Adipocyte (in vitro differentiated cells): ENCODE data around the gene MCHR2.
A peak's percentile ranks its signal among the peaks of the same experiment; 100 is the strongest.
"Not testable (repeated sequence)": the region's sequence is repeated elsewhere in the genome, so short reads cannot be mapped to it uniquely, and the experiment has no call there.

Experiments
- DNase-seq: peaks from one replicate; pipeline ENCODE4 v3.0.0-alpha.2; 2015; ENCODE audit warnings: low read depth
- H3K27me3 ChIP-seq: replicated peaks from 2 replicates; pipeline ENCODE4 v1.7.0; 2013; ENCODE audit warnings: mild to moderate bottlenecking, low read length, moderate library complexity; ENCODE audit not compliant: control insufficient read depth, insufficient read depth
- H3K36me3 ChIP-seq: 2 replicates; pipeline ENCODE4 v1.7.0; 2013; ENCODE audit warnings: low read length, mild to moderate bottlenecking, moderate library complexity; ENCODE audit not compliant: control insufficient read depth, insufficient read depth, severe bottlenecking
- H3K4me1 ChIP-seq: 2 replicates; pipeline ENCODE4 v1.7.0; 2013; ENCODE audit warnings: mild to moderate bottlenecking, low read length, moderate library complexity; ENCODE audit not compliant: control insufficient read depth, insufficient read depth
- H3K4me3 ChIP-seq: 2 replicates; pipeline ENCODE4 v1.7.0; 2013; ENCODE audit warnings: mild to moderate bottlenecking, low read length, moderate library complexity
- H3K9ac ChIP-seq: 2 replicates; pipeline ENCODE4 v1.7.0; 2013; ENCODE audit warnings: mild to moderate bottlenecking, low read length, moderate library complexity
- H3K9me3 ChIP-seq: 2 replicates; pipeline ENCODE4 v1.7.0; 2013; ENCODE audit warnings: mild to moderate bottlenecking, low read length, moderate library complexity; ENCODE audit not compliant: control insufficient read depth

Gene MCHR2

GRCh38 chr6:99993533-99994251 is at the start of gene MCHR2:
Gene MCHR2 (minus strand): TSS chr6:99994223. CDS start chr6:99956147, 38,076 bp downstream.
- Histone ChIP-seq H3K27me3 (peaks cover 38% of the 10 kb centered on the region), H3K4me3 (peak within 1 kb of the TSS; percentile 67)
- peak; percentile 19 for DNase-seq

GRCh38 chr6:100038546-100038945 is 44.5 kb upstream of the MCHR2 start:
- not testable (repeated sequence) for DNase-seq, H3K36me3 ChIP-seq, H3K4me1 ChIP-seq

More at GRCh38 chr6:99993533-99994251, at the start of gene MCHR2:
- Histone ChIP-seq H3K4me1 (peaks cover 7% of the 10 kb centered on the region), H3K36me3 (no peaks in the 10 kb centered on the region), H3K9ac (no peak within 1 kb of the TSS), H3K9me3 (no peaks in the 10 kb centered on the region)

GRCh38 chr6:100035873-100036653 is 42.0 kb upstream of the MCHR2 start:
- Histone ChIP-seq H3K9ac (no peak overlapping the region), H3K9me3 (peaks cover 9% of the 10 kb centered on the region), H3K4me3 (no peak overlapping the region), H3K36me3 (no peaks in the 10 kb centered on the region), H3K27me3 (no peaks in the 10 kb centered on the region), H3K4me1 (no peaks in the 10 kb centered on the region)
- no peak for DNase-seq

More at GRCh38 chr6:100038546-100038945, 44.5 kb upstream of the MCHR2 start:
- H3K9me3 ChIP-seq, H3K9ac ChIP-seq, H3K4me3 ChIP-seq, H3K27me3 ChIP-seq: not testable (repeated sequence)

GRCh38 chr6:100023798-100024197 is 29.8 kb upstream of the MCHR2 start:
- Histone ChIP-seq H3K9ac (no peak overlapping the region), H3K9me3 (peaks cover 1% of the 10 kb centered on the region), H3K27me3 (no peaks in the 10 kb centered on the region), H3K4me1 (no peaks in the 10 kb centered on the region), H3K4me3 (no peak overlapping the region), H3K36me3 (no peaks in the 10 kb centered on the region)
- DNase-seq: no peak

- no peak for DNase-seq
These were observed 28.8 kb upstream of the MCHR2 start for GRCh38 chr6:100022847-100023246.

GRCh38 chr6:100008857-100009256 is 14.8 kb upstream of the MCHR2 start:
- Histone ChIP-seq H3K4me1 (no peaks in the 10 kb centered on the region), H3K36me3 (no peaks in the 10 kb centered on the region), H3K9me3 (no peaks in the 10 kb centered on the region), H3K27me3 (no peaks in the 10 kb centered on the region), H3K4me3 (no peak overlapping the region), H3K9ac (no peak overlapping the region)
- DNase-seq: no peak

More at GRCh38 chr6:100022847-100023246, 28.8 kb upstream of the MCHR2 start:
- H3K9ac ChIP-seq: no peak overlapping the region
- H3K27me3 ChIP-seq: no peaks in the 10 kb centered on the region
- no peaks in the 10 kb centered on the region for H3K4me1 ChIP-seq
- H3K36me3 ChIP-seq: no peaks in the 10 kb centered on the region
- no peak overlapping the region for H3K4me3 ChIP-seq
- H3K9me3 ChIP-seq: peaks cover 11% of the 10 kb centered on the region

- H3K9ac ChIP-seq: no peak overlapping the region
- peaks cover 11% of the 10 kb centered on the region for H3K27me3 ChIP-seq
- DNase-seq: peak; percentile 82
- no peaks in the 10 kb centered on the region for H3K9me3 ChIP-seq
- peaks cover 4% of the 10 kb centered on the region for H3K4me1 ChIP-seq
- H3K4me3 ChIP-seq: no peak overlapping the region
- H3K36me3 ChIP-seq: no peaks in the 10 kb centered on the region
These were observed 7.9 kb upstream of the MCHR2 start for GRCh38 chr6:100001915-100002388.

- peaks cover 30% of the 10 kb centered on the region for H3K27me3 ChIP-seq
- H3K9me3 ChIP-seq: no peaks in the 10 kb centered on the region
- no peaks in the 10 kb centered on the region for H3K36me3 ChIP-seq
- H3K4me1 ChIP-seq: peaks cover 7% of the 10 kb centered on the region
- DNase-seq: no peak
- no peak overlapping the region for H3K4me3 ChIP-seq
- H3K9ac ChIP-seq: no peak overlapping the region
These were observed 3.1 kb upstream of the MCHR2 start for GRCh38 chr6:99997141-99997540.

- no peak overlapping the region for H3K4me3 ChIP-seq
- no peak for DNase-seq
- H3K4me1 ChIP-seq: peaks cover 7% of the 10 kb centered on the region
- H3K9ac ChIP-seq: no peak overlapping the region
- no peaks in the 10 kb centered on the region for H3K9me3 ChIP-seq
- H3K36me3 ChIP-seq: no peaks in the 10 kb centered on the region
- H3K27me3 ChIP-seq: peaks cover 34% of the 10 kb centered on the region
These were observed 1.9 kb upstream of the MCHR2 start for GRCh38 chr6:99995916-99996315.

GRCh38 chr6:99993146-99993532 is 884 bp downstream of the MCHR2 start:
- no peaks in the 10 kb centered on the region for H3K9me3 ChIP-seq
- no peak overlapping the region for H3K9ac ChIP-seq
- no peaks in the 10 kb centered on the region for H3K36me3 ChIP-seq
- peaks cover 38% of the 10 kb centered on the region for H3K27me3 ChIP-seq
- DNase-seq: no peak
- peaks cover 7% of the 10 kb centered on the region for H3K4me1 ChIP-seq
- peak overlapping the region; percentile 67 for H3K4me3 ChIP-seq

GRCh38 chr6:99991955-99992354 is 2.1 kb downstream of the MCHR2 start:
- Histone ChIP-seq H3K9ac (no peak overlapping the region), H3K27me3 (peaks cover 38% of the 10 kb centered on the region), H3K4me1 (peaks cover 3% of the 10 kb centered on the region), H3K36me3 (no peaks in the 10 kb centered on the region), H3K4me3 (no peak overlapping the region), H3K9me3 (no peaks in the 10 kb centered on the region)
- DNase-seq: no peak
